Measurements from ENCODE around the gene CEP120.

The CEP120 gene

DNA sequence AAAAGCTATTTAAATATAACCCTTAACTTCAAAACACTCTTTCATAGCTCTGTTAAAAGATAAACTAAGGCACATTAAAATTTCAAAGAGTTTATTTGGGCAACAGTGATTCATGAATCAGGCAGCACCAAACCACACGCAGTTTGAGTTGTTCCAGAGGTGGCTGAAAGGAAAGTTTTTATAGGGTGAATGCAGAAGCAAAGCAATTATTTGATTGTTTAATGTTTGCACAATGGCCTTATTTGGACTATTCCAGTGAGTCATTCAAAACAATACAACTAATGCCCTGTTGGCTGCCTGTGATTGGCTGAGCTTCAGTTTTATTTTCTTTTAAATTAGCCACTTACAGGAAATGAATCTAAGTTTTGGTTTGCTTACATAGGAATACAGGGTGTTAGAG, 125.3 kb downstream of the CEP120 start:
- DNase-seq, result no peak

DNA sequence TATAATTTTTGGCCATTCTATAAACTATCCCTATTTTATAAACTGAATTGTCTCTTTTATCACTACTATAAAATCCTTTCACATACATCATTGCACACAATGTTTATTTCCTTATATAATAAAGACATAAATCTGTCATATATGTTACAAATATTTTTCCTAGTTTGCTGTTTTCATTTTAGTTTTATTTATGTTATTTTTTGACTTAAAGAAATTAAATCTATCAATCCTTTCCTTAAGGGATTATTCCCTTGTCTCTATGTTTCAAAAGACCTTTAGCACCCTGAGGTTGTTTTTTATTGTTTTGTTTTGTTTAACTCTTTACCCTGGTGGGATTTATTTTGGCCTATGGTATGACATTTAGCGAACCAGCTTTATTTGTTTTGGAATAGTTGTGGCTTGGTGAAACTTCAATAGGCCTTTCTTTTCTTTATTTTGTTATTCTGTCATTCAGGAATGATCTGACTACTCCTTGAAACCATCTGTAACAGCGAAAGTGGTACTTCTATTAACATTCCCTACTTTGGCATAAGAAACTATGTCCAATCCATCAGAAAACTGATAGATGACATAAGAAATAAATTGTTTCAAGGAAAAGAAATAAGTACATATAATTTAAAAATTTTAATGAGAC, 125.9 kb downstream of the CEP120 start:
- no peak for DNase-seq

Data from stimulated activated CD4-positive, alpha-beta T cell treated with anti-CD3 and anti-CD28 coated beads, Interleukin-2, amount 100 ng/mL, for 24 hours (primary cell).